ENCODE data around the gene ADCY6. TPM values are rescaled to one million over a fixed set of nuclear protein-coding genes. Genes with fewer than 3 reads are reported as not detected.

The ADCY6 gene
- total RNA-seq, 1 donor from 2014 or later = 39.0 TPM

DNA sequence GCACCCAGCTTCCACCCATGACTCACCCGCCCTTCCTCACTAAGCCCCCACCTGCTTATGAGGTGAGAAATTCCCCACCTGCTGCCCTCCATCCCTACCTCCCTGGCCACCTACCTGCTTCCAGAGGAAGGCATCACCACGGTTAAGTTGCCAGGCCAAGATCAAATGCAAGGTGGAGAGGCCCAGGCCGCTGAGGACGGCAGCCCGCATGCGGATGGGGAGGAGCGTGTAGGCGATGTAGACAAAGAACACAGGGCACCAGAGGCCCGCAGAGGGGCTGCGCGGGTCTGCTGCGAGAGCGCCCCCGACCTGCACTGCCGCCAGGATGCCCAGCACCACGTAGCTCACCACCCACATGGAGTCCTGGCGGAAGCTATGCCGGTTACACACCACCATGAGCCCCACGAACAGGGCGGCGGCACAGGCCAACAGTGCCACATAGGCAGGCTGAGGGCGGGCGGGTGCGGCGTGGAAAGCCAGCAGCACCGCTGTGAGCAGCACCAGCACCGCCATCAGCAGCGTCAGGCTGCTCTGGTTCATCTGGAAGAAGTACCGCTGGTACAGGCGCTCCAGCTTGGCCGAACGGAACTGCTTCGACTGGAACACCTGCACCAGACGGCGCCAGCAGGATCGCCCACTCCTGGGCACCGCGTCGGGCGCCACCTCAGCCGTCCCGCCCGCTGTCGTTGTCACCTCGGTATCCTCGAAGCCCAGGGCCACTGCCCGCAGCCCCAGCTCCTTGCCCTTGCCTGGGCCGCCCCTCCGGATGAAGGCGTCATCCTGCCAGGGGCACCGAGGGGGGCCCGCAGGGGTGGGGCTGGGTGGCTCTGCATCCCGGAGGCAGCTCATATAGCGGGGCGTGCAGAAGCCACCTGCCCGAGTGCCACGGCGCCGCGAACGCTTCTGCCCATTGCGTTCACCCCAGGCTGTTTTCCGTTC, 6.2 kb downstream of the ADCY6 start:
- no peak for DNase-seq

DNA sequence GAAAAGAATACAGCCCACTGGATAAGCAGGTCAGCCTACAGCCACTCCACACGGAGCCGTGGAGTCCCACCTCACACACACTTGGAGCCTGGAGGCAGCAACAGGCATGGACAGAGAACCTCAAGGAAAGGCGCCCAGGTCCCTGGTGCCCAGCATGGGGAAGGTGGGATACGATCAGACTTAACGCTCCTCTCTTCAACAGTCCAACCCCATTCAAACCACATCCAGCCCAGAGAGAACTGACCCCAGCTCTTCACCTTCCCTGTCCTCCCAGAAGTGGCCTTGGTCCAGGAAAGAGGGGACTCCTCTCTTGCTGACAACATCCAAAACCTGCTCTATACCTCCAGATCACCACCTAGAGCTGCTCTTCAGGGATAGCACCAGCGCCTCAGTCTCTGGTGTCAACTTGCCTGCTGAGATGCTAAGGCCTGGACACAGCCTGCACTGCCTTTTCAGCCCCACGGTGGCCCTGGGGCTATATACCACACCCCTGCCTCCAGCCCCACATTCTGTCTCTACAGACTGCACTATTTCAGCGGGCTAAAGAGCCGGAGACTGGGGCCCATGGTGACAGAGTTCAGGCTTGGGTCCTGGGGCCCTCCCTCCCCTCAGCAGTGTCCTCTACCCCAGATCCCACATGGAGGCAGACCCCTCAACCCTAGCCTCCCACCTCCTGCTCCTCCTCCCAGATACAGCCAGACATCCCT, 7.0 kb downstream of the ADCY6 start:
- DNase-seq = no peak

DNA sequence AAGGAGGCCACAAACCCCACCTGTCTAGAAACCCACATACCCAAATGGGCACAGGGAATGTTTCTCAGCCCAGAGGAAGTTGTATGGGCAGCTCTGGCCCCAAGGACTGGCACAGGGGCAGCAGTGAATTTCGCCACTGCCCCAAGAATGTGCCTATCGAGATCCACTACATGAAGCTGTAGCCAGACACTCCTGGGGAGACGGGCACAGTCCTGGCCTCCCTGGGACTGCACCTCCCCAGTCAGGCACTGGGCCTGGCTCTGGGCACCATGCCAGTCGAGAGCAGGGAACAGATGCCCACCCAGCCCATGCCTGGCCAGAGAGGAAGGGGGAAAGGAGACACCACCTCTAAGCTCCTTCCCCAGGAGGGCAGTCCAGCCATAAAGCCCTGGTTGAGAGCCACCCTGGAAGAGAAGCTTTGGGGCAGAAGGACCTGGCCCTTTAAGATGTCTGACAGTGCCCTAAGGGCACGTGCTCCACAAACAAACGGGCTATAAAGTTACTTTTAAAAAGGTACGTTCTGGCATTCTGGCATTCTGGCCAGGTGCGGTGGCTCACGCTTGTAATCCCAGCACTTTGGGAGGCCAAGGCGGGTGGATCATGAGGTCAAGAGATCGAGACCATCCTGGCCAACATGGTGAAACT, 8.4 kb downstream of the ADCY6 start:
- no peak for DNase-seq

DNA sequence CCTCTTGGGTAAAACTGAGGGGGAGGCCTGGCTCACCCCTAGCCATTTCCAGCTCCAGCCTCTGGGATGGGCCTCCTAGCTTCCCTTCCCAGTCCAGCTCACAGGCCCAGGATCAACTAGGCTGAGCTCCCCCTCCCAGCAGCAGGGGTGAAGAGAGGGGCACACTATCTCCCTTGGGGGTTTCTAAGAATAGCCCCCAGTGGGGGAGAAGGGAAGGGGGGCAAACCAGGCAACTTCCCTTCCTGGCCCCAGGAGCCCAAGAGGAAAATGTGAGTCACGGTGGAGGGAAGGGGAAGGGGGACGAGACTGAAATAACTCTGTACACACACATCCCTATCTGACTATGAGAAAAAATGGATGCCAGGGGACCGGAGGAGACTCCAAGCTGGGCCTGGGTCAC, 9.0 kb downstream of the ADCY6 start:
- DNase-seq = peak; percentile 85

DNA sequence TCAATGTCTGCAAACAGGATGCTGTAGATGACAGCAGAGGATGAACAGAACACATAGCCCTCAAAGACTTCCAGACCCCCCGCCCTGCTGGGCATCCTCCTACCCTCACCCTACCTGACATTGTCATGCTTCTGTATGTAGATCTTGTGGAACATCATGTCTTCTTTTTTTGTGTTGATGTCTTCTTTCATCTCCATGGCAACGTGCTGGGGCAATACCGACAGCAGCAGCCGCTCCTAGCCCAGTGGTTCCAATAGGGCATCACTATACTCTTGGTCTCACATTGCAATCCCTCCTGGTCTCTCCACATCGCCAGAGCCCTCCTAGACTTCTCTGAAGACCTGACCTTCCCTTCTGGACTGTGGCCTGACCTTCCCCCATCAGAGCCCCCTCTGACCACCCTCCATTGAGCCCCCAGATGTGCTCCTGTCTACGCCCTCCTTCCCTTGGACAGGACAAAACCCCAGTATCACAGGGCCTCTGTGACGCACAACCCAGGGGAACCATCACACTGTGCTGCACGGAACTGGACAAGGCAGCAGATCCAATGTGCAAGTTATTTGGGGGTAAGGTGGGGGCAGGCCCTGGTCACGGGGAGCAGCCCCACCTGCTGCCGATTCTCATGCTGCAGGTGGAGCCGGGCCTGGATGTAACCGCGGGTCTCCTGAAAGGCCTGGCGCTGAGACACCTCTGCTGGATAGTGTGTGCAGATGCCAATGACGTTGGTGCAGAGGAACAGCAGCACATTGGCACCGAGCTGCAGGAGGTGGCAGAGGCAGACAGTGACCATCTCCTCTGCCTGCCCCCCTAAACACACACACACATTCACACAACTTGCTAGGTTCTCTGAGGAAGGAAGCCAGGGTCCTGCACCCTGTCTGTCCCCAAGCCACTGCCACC, 11.1 kb downstream of the ADCY6 start:
- DNase-seq = no peak

DNA sequence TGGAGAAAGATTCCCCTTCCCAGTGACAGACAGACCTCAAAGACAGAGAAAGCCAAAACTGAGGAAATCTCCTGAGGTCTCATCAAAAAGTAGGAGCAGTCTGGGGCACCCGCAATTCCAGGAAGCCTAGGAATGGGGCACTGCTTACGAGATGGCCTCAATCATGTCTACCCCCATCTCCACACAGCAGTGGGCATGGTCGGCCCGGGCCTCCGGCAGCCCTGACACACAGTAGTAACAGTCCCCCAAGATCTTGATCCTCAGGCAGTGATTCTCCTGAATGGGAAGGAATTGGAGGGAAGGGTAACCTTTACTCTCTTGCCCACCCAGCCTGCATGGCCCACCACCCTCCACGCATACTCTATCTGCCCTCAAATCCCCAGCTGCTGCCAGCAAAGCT, 11.9 kb downstream of the ADCY6 start:
- DNase-seq = no peak

DNA sequence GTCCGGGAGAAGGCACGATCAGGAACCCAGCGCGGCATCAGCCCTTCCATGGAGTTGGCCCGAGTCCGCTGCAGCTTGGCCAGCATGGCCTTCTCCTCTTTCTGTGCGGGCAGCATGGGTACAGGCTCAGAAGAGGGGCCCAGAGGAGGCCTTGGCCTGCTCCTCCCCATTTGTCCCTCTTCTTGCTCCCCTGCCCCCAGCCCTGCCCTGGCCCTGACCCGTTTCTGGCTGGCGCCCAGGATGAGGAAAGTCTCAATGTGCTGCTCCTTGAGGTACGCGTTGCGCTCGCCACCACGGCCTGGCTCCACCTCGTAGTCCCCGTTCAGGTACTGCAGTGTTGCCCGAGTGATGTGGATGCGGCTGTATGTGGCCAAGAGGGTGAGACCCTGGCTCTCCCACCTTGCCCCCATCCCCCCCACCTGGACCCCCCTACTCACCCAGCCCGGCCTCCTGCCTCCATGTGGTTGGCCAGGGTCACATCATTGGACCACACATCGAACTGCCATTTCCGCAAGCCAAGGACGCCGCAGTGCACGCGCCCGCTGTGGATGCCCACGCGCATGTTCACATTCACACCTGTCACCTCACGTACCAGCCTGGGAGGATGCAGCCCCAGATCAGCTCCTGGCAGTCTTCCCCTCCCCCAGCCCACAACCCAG, 12.8 kb downstream of the ADCY6 start:
- DNase-seq = no peak

DNA sequence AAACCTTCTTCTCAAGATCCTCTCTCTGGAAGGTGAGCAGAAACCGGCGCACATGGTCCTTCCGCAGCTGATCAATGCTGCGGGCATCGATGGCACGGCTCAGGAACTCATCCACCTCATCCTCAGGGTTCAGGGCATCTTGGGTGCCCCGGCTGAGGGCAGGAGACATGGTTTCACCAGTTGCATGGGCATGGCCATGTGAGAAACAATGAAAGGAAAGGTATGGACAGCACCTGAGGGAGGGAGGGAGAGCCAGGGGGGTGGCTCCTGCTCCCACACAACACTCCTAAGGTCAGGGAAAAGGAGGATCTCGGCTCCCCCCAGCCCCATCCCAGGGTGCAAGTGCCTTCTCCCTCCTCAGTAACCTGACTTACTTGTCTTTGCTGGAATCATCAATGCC, 13.6 kb downstream of the ADCY6 start:
- no peak for DNase-seq

DNA sequence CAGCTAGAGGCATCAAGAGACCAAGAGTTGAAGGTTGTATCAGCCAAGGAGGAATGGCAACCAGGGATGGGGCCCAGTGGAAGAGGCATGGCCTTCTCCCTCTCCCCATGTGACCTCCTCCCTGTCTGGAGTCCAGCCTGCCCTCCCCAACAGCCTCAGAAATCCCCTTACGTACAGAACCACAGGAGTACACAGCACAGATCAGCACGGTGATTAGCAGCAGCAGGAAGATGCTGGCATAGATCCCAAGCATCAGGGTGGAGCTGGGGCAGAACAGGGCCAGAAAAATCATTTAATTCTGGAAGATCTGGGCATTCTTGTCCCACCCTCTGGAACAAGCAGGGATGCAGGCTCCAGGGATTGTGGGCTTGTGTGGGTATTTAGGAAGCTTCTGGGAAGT, 14.4 kb downstream of the ADCY6 start:
- no peak for DNase-seq

DNA sequence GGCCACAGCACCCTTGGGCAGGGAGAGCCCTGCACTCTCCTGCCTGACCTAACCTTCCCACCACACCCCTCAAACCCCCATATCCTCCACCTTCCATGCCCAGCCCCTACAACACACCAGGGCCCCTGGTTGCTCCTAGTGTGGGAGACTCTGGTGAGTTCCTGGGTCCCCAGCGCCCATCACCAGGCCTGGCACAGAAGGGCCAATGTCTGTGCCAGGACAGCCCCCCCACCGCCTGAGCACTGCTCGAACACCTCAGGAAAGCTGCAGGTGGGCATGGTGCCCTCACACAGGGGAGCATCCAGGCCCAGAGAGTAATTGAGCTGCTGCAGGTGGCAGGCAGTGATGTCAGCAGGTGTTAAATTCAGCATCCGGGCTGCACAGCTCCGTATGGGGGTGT, 15.2 kb downstream of the ADCY6 start:
- no peak for DNase-seq

DNA sequence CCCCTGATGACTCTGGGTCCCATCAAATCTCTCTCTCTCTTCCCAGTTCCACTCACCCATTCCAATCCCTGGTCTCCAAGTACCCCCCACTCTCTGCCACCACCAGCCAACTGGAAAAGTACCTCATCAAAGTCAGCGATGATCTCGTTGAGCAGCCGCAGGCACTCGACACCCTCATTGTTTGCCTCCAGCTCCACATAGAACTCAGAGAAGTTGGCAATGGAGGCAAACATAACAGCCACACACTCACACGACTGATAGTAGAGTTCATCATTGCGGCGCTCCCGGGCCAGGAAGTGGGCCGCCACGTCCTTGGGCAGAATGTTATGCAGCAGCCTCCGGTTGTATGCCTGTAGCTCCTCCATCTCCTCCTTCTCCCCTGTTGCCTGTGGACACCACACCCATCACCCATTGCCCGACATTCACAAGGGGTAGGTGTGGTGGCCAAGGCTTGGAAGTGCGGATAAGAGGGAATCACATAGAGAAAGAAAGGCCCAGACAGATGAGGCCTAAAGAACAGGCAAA, 17.2 kb downstream of the ADCY6 start:
- no peak for DNase-seq

DNA sequence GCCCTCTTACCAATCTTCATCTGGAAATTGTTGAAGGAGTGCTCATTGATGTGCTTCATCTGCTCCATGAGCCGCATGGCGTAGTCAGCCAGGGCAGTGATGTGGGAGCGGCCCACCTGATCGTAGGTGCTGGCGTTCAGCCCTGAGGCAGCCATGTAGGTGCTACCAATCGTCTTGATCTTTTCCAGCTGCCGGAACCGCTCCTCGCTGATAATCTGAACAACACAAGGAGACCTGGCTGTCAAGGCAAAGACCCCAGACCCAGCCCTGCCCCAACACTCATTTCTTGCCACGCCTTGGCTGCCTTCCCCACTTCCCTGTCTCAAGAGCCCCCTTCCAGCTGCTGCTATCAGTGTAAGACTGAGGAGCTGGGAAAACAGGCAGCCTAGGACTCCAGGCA, 18.1 kb downstream of the ADCY6 start:
- DNase-seq = no peak

DNA sequence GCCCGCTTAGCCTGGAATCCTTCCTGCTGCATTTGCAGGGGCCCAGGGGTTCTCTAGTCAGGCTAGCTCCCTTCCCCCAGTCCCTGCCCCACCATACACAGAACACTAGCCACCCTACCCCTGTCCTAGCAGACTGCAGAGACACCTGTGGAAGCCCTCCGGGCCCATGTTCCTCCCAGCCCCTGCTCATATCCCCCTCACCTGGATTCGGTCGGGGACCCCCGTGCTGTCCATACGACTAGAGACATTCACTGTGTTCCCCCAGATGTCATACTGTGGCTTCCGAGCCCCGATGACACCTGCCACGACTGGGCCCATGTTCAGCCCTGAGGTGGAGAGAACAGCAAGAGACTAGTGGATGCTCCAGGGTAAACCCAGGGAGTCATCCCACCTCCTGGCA, 20.2 kb downstream of the ADCY6 start:
- no peak for DNase-seq

DNA sequence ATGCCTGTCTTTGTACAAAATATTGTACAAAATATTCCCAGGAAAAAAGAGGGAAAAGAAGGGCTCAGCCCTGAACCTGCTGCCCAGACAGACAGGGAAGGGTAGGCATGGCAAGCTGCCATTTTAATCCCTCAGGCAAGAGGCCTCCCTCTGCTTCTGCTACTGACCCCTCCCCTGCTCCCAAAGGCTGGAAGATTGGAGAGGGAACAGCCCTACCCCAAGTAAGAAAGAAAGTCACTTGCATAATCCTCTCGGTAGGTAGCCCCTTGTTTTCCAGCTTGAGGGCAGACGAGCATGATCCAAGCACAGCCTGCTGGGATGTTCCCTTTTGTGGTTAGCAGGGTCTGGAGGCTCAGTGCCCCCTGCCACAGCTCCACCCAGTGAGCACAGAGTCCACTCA, 20.7 kb downstream of the ADCY6 start:
- DNase-seq = no peak

DNA sequence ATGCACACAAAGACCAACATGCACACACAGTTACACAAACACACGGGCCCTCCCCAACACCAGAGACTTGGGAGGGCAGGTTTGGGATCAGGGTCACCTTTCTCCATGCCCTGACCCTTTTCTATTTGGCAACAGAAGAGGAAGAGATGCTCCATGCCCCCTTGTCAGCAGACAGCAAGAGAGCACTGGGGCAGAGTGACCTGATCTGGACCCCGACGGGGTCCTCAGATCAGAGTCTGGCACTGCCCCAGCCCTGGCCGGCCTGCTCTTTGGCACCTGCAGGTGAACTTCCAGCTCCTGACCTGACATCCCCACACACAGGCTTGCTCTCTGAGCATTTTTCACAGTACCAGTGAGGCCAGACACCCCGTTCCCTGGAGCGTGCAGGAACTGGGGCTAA, 21.4 kb downstream of the ADCY6 start:
- no peak for DNase-seq

DNA sequence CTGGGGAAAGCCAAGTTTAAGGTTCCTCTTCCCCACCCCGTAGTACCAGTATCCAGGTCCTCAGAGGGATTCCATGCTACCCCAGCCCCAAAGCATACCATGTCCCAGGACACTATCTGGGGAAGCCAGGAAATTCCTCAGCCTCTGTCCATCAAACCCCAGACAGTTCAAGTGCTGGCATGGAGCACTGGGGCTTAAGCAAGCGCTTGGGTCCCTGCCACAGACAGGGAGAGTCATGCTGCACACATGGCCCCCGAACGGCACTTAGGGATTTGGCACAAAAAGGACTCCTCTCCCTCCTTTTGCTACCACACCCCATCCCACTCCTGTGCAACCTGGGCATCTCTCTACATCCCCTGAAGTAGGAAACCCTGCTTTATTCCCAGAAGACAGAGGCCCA, 21.8 kb downstream of the ADCY6 start:
- DNase-seq = no peak

DNA sequence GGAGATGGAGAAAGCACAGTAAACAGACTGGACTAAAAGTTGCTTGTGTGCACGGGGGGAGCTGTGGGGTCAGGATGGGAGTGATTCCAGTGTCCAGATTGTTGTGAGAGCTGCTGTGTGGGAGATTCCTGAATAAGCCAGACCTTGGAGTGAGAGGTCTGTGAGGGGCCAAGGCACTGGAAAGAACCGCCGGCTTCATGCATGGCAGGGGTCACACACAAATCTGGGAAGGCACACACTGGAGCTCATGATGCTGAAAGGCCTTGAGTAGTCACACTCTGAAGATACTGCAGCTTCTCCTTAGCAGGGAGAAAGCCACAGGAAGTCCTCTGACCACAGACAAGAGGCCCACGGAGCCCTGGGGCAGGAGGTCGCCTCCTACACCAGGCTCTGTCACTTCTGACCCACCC, 23.1 kb downstream of the ADCY6 start:
- no peak for DNase-seq

DNA sequence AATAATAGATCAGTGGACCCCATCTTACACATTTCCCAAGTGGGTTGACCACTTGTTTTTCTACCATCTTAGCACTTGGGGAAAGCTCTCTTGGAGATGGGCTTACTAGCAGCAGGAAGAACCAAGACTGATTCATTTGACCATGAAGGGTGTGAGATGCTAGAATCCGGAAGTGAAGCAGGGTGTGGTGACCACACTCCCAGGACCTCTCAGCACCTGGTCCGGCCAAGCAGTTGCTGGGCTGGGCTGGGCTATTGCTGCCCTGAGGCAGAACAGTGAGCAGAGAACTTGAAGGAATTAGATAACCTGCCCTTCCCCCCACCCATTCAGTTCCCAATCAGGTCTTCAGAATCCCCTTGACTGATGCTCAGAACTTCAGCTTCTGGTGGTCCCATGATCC, 24.4 kb downstream of the ADCY6 start:
- no peak for DNase-seq

DNA sequence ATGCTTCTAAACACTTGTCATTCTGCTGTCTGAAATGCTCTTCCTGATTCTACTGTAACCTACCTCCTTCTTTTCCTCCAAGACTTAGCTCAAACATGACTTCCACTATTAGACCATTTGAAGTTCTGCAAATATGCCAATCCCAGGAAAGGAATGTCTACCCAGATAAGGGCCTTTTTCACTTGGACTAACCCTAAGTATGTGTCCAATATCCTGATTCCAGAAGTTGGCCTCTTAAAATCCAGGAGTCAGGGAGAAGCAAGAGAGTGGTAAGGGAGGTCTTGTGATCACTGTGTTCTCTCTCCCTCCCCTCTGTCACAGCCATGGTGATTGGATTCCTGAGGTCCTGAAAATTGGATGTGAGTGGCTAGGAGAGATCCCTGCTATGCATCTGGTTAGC, 30.2 kb downstream of the ADCY6 start:
- no peak for DNase-seq

DNA sequence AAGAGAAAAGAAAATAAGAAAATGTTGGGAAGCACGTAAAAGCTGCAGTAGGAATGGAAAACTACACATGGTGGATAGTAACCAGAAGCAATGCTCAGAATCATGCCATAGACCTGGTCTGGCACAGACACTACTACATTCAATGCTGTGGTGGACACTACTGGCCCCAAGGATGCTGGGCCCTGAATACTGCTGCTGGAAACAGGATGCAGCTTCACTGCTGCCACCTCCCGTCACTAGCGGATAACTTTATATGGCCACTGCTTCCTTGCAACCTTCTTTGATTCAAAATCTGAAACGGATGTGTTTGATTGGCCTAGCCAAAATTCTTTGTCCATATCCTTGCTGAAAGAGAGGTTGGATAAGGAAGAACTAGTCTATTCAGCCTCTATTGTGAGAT, 30.7 kb downstream of the ADCY6 start:
- peak; percentile 40 for DNase-seq

DNA sequence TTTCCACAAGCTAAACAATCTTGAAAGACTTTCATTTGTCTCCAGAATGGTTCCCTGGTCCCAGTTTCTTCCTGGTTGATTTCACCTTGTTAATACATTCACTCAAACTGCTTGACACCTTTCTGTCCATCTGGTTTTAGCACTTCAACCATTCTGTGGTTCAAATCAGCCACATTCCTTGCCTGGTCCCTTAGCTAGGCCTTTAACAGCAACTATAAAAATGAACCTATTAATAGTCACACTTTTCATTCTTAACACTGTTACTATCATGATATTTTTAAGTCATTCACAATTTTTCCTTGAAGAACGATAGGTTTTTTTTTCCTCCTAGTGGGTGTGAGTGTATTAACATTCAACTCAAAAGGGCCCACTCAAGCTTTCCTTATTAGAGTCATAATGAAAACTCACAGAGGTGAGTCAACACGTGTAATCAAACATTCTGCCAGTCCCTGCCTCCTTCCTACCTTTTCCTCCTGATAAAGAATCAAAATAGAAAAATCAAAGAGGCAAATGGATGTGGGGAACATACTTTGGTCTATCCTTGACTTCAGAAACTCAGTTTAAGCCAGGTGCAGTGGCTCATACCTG, 38.0 kb downstream of the ADCY6 start:
- no peak for DNase-seq
